ENCODE results near the gene SERPIND1.

The SERPIND1 gene

DNA sequence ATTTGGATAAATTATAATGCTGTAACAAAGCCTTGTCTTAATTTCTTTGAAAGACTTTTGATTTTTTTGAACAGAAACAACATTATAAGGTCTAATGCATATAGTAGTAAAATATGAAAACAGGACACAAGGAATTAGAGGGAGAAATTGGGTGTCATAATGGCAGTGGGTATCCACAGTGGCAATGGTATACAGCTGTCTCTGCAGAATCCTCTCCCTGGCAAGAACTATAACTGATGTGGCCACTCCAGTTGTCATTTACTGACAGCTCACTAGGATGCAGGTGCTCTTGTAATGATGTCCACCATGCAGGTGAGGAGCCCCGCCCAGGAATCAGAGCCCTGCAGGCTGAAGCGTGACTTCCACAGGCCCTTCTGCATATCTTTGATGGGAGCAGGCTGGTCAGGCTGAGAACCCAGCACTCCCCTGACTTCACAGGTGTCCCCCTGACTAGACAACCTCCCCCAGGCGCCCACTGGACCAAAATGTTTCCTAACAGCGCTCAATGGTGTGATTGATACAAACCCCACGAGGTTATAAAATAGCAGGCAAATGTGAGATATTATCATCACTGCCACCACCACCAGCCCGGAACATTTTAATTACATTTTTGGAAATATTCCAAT is 32.8 kb upstream of the SERPIND1 start:
- no peaks in the 10 kb centered on the region for H3K27me3 ChIP-seq (replicated peaks; ENCODE audit: insufficient read depth, low read length)
- H3K4me1 ChIP-seq (ENCODE audit: low read length): no peaks in the 10 kb centered on the region
- H3K9me2 ChIP-seq (replicated peaks; ENCODE audit: insufficient read depth, low read length): no peaks in the 10 kb centered on the region
- no peak overlapping the region for H3K9ac ChIP-seq (ENCODE audit: low read length)
- no peak overlapping the region for H2AFZ ChIP-seq (ENCODE audit: low read length)
- H3K79me2 ChIP-seq (ENCODE audit: low read length): no peaks in the 10 kb centered on the region
- no peaks in the 10 kb centered on the region for H3K9me3 ChIP-seq (replicated peaks; ENCODE audit: insufficient read depth, low read length)
- H3K27ac ChIP-seq (ENCODE audit: low read length): no peak overlapping the region
- no peak overlapping the region for H3K4me3 ChIP-seq (ENCODE audit: low read length)
- H3K4me2 ChIP-seq (ENCODE audit: low read depth, low read length): no peak overlapping the region
- TF ChIP-seq EZH2phosphoT487 (IDR thresholded peaks at IDR 0.05; ENCODE audit: low read length) (no peak), CTCF (IDR thresholded peaks at IDR 0.05; ENCODE audit: low read length) (no peak), EZH2 (optimal IDR thresholded peaks at IDR 0.05; ENCODE audit: low read depth, low read length) (no peak)
- no peaks in the 10 kb centered on the region for H4K20me1 ChIP-seq (ENCODE audit: insufficient read depth, low read length)
- DNase-seq: no peak
- no peaks in the 10 kb centered on the region; the same call in 1 of the 2 replicates for H3K36me3 ChIP-seq (replicated peaks; ENCODE audit: insufficient read depth, low read length)
- H3F3A ChIP-seq (ENCODE audit: insufficient read depth, low read length): no peaks in the 10 kb centered on the region

GRCh38 chr22:20741634-20742581 is 32.0 kb upstream of the SERPIND1 start:
- no peak overlapping the region for H3K27ac ChIP-seq (ENCODE audit: low read length)
- DNase-seq: peak; percentile 17
- H3K9me2 ChIP-seq (replicated peaks; ENCODE audit: insufficient read depth, low read length): no peaks in the 10 kb centered on the region
- H3K36me3 ChIP-seq (replicated peaks; ENCODE audit: insufficient read depth, low read length): no peaks in the 10 kb centered on the region; the same call in 1 of the 2 replicates
- no peak for TF ChIP-seq EZH2 (optimal IDR thresholded peaks at IDR 0.05; ENCODE audit: low read depth, low read length)
- TF ChIP-seq CTCF (IDR thresholded peaks at IDR 0.05; ENCODE audit: low read length): peak; percentile 75
- no peaks in the 10 kb centered on the region for H3F3A ChIP-seq (ENCODE audit: insufficient read depth, low read length)
- H3K9ac ChIP-seq (ENCODE audit: low read length): no peak overlapping the region
- H3K27me3 ChIP-seq (replicated peaks; ENCODE audit: insufficient read depth, low read length): no peaks in the 10 kb centered on the region
- no peak overlapping the region for H3K4me2 ChIP-seq (ENCODE audit: low read depth, low read length)
- H3K9me3 ChIP-seq (replicated peaks; ENCODE audit: insufficient read depth, low read length): no peaks in the 10 kb centered on the region
- H2AFZ ChIP-seq (ENCODE audit: low read length): no peak overlapping the region
- H4K20me1 ChIP-seq (ENCODE audit: insufficient read depth, low read length): no peaks in the 10 kb centered on the region
- H3K4me1 ChIP-seq (ENCODE audit: low read length): no peaks in the 10 kb centered on the region
- no peak overlapping the region for H3K4me3 ChIP-seq (ENCODE audit: low read length)
- H3K79me2 ChIP-seq (ENCODE audit: low read length): no peaks in the 10 kb centered on the region

- no peaks in the 10 kb centered on the region; the same call in 1 of the 2 replicates for H3K36me3 ChIP-seq (replicated peaks; ENCODE audit: insufficient read depth, low read length)
- H3K9me2 ChIP-seq (replicated peaks; ENCODE audit: insufficient read depth, low read length): no peaks in the 10 kb centered on the region
- H3K4me1 ChIP-seq (ENCODE audit: low read length): no peaks in the 10 kb centered on the region
- no peak for TF ChIP-seq CTCF (IDR thresholded peaks at IDR 0.05; ENCODE audit: low read length)
- TF ChIP-seq EZH2phosphoT487 (IDR thresholded peaks at IDR 0.05; ENCODE audit: low read length): no peak
- TF ChIP-seq EZH2 (optimal IDR thresholded peaks at IDR 0.05; ENCODE audit: low read depth, low read length): no peak
- no peaks in the 10 kb centered on the region for H3K27me3 ChIP-seq (replicated peaks; ENCODE audit: insufficient read depth, low read length)
- H2AFZ ChIP-seq (ENCODE audit: low read length): no peak overlapping the region
- no peaks in the 10 kb centered on the region for H3K9me3 ChIP-seq (replicated peaks; ENCODE audit: insufficient read depth, low read length)
- H3K4me2 ChIP-seq (ENCODE audit: low read depth, low read length): no peak overlapping the region
- H3K79me2 ChIP-seq (ENCODE audit: low read length): no peaks in the 10 kb centered on the region
- DNase-seq: no peak
- no peak overlapping the region for H3K27ac ChIP-seq (ENCODE audit: low read length)
- no peak overlapping the region for H3K9ac ChIP-seq (ENCODE audit: low read length)
- no peak overlapping the region for H3K4me3 ChIP-seq (ENCODE audit: low read length)
- H4K20me1 ChIP-seq (ENCODE audit: insufficient read depth, low read length): no peaks in the 10 kb centered on the region
- no peaks in the 10 kb centered on the region for H3F3A ChIP-seq (ENCODE audit: insufficient read depth, low read length)
Observed at GRCh38 chr22:20742764-20743163, 31.1 kb upstream of the SERPIND1 start.
